Lung (tissue), 12 donors: ENCODE data around the gene LDLRAD4. TPM values are rescaled to one million over a fixed set of nuclear protein-coding genes. Genes with fewer than 3 reads are reported as not detected.
A peak's percentile ranks its signal among the peaks of the same experiment; 100 is the strongest.

ENCODE experiments used
- ATAC-seq: fragments of 200-7000 bp; cut with Tn5 transposase; one replicate; pipeline ENCODE4 v1.9.1; 2020; ENCODE audit warnings: moderate number of reproducible peaks; ENCODE audit not compliant: insufficient read depth, low FRiP score
- DNase-seq, 3 donors: peaks; one replicate each; pipeline ENCODE4 v3.0.0-alpha.2; 2013 to 2017
- H3K27ac ChIP-seq, 2 donors: one replicate each; pipeline ENCODE4 v1.5.1; 2013; ENCODE audit warnings: mild to moderate bottlenecking in 2 of 2, moderate library complexity in 2 of 2, control low read depth in 1 of 2, inconsistent platforms in 1 of 2, low read depth in 1 of 2, low read length in 1 of 2
- H3K27me3 ChIP-seq, 3 donors: one replicate each; pipeline ENCODE4 v1.5.1; 2013; ENCODE audit warnings: low read length in 2 of 3; ENCODE audit not compliant: control insufficient read depth in 3 of 3, insufficient read depth in 3 of 3
- H3K36me3 ChIP-seq, 4 donors: one replicate each; pipeline ENCODE4 v1.5.1; 2013; ENCODE audit warnings: low read length in 4 of 4, mild to moderate bottlenecking in 1 of 4, moderate library complexity in 1 of 4; ENCODE audit not compliant: control insufficient read depth in 4 of 4, insufficient read depth in 4 of 4
- H3K4me1 ChIP-seq, 5 donors: one replicate each; pipeline ENCODE4 v1.5.1; 2013; ENCODE audit warnings: low read length in 5 of 5, mild to moderate bottlenecking in 2 of 5, moderate library complexity in 1 of 5; ENCODE audit not compliant: control insufficient read depth in 5 of 5, insufficient read depth in 5 of 5
- H3K4me3 ChIP-seq: one replicate; pipeline ENCODE4 v1.5.1; 2013; ENCODE audit warnings: mild to moderate bottlenecking, control low read depth, moderate library complexity
- H3K9ac ChIP-seq, 2 donors: one replicate each; pipeline ENCODE4 v1.5.1; 2013; ENCODE audit warnings: low read length in 2 of 2, control low read depth in 1 of 2; ENCODE audit not compliant: insufficient read depth in 1 of 2
- H3K9me3 ChIP-seq, 4 donors: one replicate each; pipeline ENCODE4 v1.5.1; 2013; ENCODE audit warnings: low read length in 3 of 4, mild to moderate bottlenecking in 1 of 4, moderate library complexity in 1 of 4; ENCODE audit not compliant: control insufficient read depth in 4 of 4, insufficient read depth in 3 of 4
- WGBS, 2 donors: extraction: QIAGEN DNeasy Blood & Tissue Kit; methylation state at CpG; one replicate each; pipeline ENCODE4 v1.1.7; 2013; 5-methylcytosine and 5-hydroxymethylcytosine counted together
- polyA plus RNA-seq, 2 donors: library from polyadenylated mRNA; stranded (reverse); fragments of 200-250 nt; gene quantifications; one replicate each; pipeline ENCODE4 v1.2.1, GENCODE V29; 2013
- total RNA-seq, 2 donors: library from RNA; depleted of rRNA in 1 of 2; stranded (reverse); fragments of >200 nt in 1 of 2; gene quantifications; one replicate each; pipeline ENCODE4 v1.2.1, GENCODE V29; 2014 to 2021
- TF ChIP-seq, protein P1 (sequence below): IDR thresholded peaks from 2 replicates; pipeline ENCODE4 v1.5.1; 2012; ENCODE audit warnings: mild to moderate bottlenecking; ENCODE audit errors: control extremely low read depth, extremely low read depth
- donor health status: control.
- donor health status: control.
- donor health status: Bipolar disorder and iron deficiency.
- donor health status: healthy.
- donor health status: DM: yes; HTN: yes; CAD: no.

LDLRAD4 gene
- total and polyA plus RNA-seq, 4 donors: 3.2 to 62.4 (median 19.9) TPM

DNA sequence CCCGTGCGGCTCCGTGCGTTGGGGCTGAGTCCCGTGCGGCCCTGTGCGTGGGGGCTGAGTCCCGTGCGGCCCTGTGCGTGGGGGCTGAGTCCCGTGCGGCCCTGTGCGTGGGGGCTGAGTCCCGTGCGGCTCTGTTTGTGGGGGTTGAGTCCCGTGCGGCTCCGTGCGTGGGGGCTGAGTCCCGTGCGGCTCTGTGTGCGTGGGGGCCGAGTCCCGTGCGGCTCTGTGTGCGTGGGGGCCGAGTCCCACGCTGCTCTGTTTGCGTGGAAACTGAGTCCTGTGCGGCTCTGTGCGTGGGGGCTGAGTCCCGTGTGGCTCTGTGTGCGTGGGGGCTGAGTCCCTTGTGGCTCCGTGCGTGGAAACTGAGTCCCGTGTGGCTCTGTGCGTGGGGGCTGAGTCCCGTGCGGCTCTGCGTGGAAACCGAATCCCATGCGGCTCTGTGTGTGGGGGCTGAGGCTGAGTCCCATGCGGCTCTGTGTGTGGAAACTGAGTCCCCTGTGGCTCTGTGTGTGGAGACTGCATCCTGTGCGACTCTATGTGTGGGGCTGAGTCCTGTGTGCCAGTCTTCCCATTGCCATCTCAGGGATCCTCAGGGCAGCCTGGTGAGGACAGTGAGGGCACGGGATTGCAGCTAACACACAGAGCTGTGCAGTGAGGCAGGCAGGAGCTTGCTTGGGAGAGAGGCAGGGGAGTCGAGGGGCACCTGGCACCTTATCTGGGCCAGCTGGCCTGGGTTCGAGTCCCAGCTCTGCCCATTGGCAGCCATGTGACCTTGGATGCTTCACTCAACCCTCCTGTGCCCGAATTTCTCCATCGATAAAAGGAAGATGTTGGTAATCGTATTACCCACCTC is 44.5 kb downstream of the LDLRAD4 start:
- H3K9me3 ChIP-seq: no peaks in the 10 kb centered on the region
- DNase-seq: no peak
- no peak overlapping the region for H3K9ac ChIP-seq
- no peak overlapping the region for H3K4me3 ChIP-seq
- H3K27ac ChIP-seq: no peak overlapping the region
- WGBS, 2 donors: 97% methylated on average over 46 to 50 of the region's 50 CpGs
- no peaks in the 10 kb centered on the region for H3K36me3 ChIP-seq
- TF ChIP-seq, protein P1, sequence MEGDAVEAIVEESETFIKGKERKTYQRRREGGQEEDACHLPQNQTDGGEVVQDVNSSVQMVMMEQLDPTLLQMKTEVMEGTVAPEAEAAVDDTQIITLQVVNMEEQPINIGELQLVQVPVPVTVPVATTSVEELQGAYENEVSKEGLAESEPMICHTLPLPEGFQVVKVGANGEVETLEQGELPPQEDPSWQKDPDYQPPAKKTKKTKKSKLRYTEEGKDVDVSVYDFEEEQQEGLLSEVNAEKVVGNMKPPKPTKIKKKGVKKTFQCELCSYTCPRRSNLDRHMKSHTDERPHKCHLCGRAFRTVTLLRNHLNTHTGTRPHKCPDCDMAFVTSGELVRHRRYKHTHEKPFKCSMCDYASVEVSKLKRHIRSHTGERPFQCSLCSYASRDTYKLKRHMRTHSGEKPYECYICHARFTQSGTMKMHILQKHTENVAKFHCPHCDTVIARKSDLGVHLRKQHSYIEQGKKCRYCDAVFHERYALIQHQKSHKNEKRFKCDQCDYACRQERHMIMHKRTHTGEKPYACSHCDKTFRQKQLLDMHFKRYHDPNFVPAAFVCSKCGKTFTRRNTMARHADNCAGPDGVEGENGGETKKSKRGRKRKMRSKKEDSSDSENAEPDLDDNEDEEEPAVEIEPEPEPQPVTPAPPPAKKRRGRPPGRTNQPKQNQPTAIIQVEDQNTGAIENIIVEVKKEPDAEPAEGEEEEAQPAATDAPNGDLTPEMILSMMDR: no peak
- no peak for ATAC-seq
- H3K27me3 ChIP-seq: no peaks in the 10 kb centered on the region
- peaks cover 8 to 68% (median 30%) of the 10 kb centered on the region in 5 donors for H3K4me1 ChIP-seq

DNA sequence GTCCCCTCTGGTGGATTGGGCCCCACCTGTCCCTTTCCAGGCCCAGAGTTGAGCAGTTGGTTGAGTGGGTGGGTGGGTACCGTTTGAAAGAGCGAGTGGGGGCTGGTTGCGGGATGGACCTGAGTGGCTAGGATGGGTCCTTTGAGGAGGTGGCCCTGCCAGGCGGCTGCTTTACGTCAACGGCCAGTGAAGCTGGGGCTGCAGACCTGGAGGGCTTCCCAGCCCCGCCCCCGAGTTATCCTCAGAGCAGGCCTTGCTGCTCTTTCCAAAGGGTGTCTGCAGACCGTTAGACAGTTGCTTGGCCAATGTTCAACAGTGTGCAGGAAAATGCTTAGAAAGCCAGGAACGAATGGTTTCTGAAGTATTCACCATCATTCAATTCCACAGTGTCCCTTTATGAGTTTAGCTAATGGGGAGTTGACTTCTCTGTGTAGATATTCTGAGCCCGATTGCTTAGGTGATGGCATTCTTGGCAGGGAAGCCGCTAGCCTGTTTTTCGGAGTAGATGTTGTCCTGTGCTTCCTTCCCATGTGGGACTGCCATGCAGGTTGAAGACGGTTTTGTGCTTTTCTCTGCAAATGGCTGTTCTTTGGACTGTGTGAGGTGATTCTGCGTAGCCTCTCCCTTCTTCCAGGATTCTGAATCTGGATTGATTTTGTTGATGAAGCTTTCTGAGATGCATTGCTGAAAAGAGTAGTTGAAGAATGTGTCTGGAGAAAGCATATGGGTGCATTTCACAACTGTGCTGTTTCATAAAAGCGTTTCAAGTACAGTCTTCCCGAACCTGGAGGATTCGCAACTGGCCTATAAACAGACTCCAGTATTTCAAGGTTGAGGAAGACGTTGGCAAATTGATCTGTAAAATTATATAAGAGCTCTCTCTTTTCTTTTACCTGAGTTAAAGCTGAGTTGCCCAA is 45.8 kb downstream of the LDLRAD4 start:
- WGBS, 2 donors: 81 to 83% methylated on average over 19 of the region's 19 CpGs
- ATAC-seq (no peak), DNase-seq (peak; percentile 90 to 97 (median 93))
- Histone ChIP-seq H3K4me1 (peaks cover 8 to 78% (median 26%) of the 10 kb centered on the region in 5 donors), H3K27ac (peak overlapping the region in 1 of 2 donors; percentile 22), H3K4me3 (no peak overlapping the region), H3K9ac (no peak overlapping the region), H3K9me3 (no peaks in the 10 kb centered on the region), H3K36me3 (no peaks in the 10 kb centered on the region), H3K27me3 (no peaks in the 10 kb centered on the region)
- TF ChIP-seq, protein P1: no peak

DNA sequence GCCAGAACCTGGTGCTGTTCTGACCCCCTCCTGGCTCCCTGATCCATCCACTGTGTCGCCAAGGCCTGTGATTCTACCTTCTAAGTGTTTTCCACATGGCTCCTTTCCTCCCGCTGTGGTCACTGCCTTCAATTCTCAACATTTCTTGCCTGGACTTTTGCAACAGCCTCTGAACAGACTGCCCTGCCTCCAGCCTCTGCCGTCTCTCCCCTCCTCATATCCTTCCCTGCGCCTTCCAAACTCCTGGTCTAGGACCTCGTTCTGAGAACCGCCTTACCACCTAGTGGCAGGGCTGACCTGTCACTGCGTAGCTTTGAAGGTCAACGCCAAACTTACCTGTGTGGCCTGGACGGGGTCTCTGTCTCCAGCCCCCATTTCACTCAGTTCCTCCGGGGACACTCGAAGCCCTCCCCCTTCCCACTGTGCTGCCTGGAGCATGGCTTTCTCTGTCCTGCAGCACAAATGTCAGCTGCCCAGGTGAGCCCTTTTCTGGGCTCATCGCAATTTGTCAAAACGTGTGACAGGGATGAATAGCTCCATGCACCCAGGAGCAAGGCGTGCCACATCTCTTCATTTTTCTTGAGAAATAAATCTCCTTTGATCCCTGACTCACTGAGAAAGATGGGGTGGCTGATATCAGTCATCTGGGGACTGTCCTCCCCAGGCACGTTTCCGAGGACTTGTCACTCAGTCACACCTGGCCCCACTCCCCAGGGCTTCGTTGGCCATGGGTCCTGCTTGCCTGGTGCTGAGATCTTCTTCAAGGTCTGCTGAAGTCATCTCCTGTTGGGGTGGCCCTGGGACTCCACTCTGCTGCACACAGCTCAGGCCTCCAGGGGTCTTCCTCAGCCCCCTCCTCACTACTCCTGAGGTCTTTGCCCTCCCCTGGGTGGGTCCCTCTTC is 46.7 kb downstream of the LDLRAD4 start:
- Histone ChIP-seq H3K36me3 (no peaks in the 10 kb centered on the region), H3K4me3 (no peak overlapping the region), H3K4me1 (peaks cover 6 to 80% (median 21%) of the 10 kb centered on the region in 5 donors), H3K9me3 (no peaks in the 10 kb centered on the region), H3K27me3 (no peaks in the 10 kb centered on the region), H3K9ac (no peak overlapping the region), H3K27ac (no peak overlapping the region)
- TF ChIP-seq, protein P1: no peak
- DNase-seq: no peak
- 92% methylated on average over 17 of the region's 17 CpGs for WGBS, 2 donors
- no peak for ATAC-seq
